Peyer's patch (tissue), 4 donors: Measurements from ENCODE around the gene FAM89A.

Experiments
- POLR2A ChIP-seq, 2 donors: fragments of 450-650 bp; IDR thresholded peaks; one replicate each; pipeline ENCODE4 v1.5.1; 2017; ENCODE audit warnings: antibody characterized with exemption in 2 of 2, mild to moderate bottlenecking in 2 of 2, moderate library complexity in 2 of 2
- TF ChIP-seq, protein P1 (sequence below), 6 experiments: fragments of 450-650 bp in 4 of 6; fragments of 200-600 bp in 2 of 6; sonication (generic) in 1 of 6; IDR thresholded peaks; one replicate each; pipeline ENCODE4 v1.5.1; 2017 to 2019; ENCODE audit warnings: antibody characterized with exemption in 6 of 6, mild to moderate bottlenecking in 3 of 6, moderate library complexity in 1 of 6

DNA sequence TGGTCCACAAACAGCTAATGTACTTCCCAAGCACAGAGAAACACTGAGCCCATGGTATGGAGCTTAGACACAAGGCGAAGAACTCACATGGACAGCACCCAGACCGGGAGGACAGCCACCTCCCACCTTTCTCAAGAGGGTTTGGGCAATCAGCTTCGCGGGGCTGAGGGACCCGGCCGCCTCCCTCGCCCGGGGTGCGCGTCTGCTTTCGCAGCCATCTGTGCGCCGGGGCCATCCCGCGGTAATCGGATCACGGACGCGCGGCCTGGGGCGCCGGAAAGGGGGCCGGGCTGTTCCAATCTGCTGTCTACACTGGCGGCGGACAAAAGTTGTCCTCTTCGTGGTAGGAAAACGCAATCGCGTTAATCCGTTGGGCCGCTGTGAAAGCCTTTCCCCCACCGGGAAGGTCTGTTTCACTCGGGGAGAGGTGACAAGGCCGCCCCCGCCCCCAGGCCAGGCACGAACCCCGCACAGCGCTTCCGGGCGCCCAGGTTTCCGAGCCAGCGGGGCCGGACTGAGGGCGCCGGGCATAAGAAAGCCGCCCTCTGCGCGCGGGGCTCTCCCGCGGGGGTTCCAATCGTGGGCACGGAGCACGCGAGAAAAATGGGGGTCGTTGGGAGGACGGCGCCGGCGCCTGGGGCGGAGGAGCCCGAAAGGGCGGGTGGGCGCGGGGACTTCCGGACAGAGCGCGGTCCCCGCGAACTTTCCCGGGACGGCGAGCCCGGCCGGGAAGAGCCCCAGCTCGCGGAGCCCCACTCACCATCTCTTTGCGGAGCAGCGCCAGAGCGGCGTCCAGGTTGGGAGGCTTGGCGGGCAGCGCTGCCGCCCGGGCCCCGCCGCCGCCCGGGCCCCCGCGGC, 664 bp downstream of the FAM89A start:
- TF ChIP-seq POLR2A (IDR thresholded peaks at IDR 0.05): no peak
- TF ChIP-seq, protein P1, sequence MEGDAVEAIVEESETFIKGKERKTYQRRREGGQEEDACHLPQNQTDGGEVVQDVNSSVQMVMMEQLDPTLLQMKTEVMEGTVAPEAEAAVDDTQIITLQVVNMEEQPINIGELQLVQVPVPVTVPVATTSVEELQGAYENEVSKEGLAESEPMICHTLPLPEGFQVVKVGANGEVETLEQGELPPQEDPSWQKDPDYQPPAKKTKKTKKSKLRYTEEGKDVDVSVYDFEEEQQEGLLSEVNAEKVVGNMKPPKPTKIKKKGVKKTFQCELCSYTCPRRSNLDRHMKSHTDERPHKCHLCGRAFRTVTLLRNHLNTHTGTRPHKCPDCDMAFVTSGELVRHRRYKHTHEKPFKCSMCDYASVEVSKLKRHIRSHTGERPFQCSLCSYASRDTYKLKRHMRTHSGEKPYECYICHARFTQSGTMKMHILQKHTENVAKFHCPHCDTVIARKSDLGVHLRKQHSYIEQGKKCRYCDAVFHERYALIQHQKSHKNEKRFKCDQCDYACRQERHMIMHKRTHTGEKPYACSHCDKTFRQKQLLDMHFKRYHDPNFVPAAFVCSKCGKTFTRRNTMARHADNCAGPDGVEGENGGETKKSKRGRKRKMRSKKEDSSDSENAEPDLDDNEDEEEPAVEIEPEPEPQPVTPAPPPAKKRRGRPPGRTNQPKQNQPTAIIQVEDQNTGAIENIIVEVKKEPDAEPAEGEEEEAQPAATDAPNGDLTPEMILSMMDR (IDR thresholded peaks at IDR 0.05): no peak
